Measurements from ENCODE around the gene DALRD3.

Gene DALRD3

GRCh38 chr3:49004352-49005302, 13.8 kb downstream of the DALRD3 start:
- DNase-seq (ENCODE audit: low read depth) = no peak

GRCh38 chr3:49001155-49001554, 17.2 kb downstream of the DALRD3 start:
- DNase-seq (ENCODE audit: low read depth) = no peak

GRCh38 chr3:48999085-48999858, 19.1 kb downstream of the DALRD3 start:
- DNase-seq (ENCODE audit: low read depth) = no peak

DNA sequence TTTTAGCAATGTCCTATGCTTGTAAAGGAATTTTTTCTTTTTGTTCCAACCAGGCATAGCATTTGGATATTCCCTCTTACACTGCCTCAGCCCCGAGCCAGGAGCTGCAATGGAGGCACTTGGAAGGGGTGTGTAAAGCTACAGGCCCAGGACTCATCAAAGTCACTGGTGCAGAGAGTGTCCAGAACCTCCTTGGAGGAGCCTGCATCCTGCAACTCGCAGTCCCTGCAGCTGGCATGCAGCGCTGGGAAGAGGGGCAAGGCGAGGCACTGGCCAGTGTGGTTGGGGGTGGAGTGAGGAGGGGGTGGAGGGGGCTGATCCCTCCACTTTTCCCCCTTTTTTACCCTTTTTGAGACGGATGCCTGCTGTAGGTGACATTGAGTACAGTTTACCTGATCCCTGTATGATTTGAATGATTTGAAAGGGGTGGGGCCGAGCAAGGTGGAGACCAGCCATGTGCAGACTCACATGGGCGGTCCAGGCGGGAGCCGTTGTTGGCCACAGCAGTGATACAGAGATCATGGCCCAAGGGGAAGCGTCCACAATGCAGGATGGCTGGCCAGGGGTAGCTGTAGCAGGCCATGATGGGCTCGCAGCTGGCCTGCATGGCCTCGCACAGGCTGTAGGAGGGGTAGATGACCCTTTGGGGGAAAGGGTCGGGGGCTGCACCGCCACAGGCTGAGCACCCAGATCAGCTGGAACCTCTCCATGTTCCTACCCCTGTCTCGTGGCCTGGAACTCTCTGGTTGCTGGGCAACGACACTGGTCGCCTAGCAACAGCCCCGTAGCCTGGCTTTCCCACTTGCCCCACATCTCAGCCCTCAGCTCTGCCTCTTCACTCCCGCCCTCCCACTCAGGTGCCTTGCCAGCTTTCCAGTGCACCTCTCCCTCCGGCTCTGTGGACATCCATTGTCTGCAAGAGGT, 20.4 kb downstream of the DALRD3 start:
- no peak for DNase-seq (ENCODE audit: low read depth)

- no peak for DNase-seq (ENCODE audit: low read depth)
Observed at GRCh38 chr3:48997102-48997635, 21.2 kb downstream of the DALRD3 start.

- DNase-seq (ENCODE audit: low read depth) = no peak
Observed at GRCh38 chr3:48996640-48997039, 21.7 kb downstream of the DALRD3 start.

- DNase-seq (ENCODE audit: low read depth) = no peak
Observed at GRCh38 chr3:48993834-48994233, 24.5 kb downstream of the DALRD3 start.

DNA sequence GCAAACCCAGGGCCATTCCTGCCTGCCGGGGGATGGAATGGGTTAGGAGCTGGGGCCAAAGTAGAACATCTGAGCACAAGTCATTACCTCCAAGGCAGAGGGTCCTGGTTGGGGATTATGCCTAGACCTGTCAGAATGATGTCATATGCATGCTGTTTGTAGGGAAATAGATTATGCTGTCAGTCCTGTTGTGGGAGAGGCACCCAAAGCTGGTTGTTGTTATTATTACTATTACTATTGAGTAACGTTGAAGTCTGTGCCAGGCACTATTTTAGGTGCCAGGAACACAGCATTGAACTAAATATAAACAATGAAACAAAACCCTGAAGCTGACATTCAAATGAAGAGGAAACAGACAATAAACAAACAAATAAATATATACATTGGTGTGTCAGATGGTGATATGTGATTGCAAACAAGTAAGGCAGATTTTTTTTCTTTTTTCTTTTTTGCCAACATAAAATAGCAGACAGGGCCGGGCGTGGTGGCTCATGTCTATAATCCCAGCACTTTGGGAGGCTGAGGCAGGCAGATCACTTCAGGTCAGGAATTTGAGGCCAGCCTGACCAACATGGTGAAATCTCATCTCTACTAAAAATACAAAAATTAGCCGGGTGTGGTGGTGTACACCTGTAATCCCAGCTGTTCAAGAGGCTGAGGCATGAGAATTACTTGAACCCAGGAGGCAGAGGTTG, 26.4 kb downstream of the DALRD3 start:
- DNase-seq (ENCODE audit: low read depth) = no peak

DNA sequence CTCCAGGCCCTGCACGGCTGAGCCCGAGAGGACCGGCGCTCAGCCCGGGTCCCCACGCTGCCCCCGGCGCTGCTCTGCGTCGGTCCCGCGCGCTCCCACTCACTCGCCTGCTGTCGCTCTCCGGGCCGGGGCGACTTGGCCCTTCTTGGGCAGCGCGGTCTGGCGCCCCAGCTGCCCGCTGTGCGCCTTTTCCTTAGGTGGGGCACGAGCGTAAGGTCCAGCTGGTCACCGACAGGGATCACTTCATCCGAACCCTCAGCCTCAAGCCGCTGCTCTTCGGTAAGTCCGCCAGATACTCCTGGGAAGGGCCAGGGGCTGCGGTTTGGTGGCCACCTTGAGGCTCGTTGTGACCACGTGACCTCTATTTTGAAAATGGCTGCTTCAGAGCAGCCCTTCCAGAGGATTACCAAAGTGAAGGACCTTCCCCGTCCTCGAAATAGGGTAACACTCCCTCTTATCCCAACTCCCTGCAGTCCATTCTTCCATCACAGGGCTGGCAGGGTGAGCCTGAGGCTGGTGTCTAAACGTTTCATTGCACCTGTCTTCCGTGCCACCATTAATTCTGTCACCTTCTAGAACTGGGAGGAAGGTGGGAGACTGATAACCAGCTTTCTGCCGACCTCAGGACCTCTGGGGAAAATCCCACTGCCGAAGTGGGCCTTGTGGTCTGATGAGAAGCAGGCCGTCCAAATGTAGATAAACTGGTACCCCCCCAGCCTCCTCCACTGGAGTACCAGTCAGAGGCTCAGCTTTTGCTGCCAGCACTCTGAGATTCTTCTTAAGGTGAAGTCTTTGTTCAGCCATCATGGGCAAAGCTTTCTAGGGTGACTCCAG, 27.5 kb downstream of the DALRD3 start:
- no peak for DNase-seq (ENCODE audit: low read depth)

DNA sequence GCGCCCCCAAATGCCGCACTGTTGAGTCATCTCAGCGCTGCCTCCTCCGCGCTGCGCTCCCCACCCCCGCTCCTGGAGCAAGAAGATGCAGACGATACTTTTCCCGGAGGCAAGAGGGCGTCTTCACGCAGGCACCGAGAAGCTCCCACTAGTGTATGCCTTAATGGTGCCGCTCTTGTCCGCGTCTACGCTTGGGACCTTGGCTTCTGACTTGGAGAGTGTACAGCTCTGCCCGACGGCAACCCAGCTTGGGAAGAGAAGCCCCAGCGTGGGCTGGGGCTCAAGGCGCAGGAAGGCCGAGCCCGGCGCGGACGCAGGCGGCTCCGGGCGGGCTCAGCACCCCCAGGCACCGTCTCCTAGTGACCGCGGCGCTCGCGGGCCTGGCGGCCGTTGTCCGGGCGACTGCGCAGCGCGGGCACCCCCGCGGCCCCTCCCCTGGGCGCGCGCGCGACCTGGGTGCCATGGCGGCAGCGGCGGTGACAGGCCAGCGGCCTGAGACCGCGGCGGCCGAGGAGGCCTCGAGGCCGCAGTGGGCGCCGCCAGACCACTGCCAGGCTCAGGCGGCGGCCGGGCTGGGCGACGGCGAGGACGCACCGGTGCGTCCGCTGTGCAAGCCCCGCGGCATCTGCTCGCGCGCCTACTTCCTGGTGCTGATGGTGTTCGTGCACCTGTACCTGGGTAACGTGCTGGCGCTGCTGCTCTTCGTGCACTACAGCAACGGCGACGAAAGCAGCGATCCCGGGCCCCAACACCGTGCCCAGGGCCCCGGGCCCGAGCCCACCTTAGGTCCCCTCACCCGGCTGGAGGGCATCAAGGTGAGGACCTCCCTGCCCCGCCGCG, 28.4 kb downstream of the DALRD3 start, which contains the start of gene P4HTM:
Gene P4HTM (plus strand): TSS at position 446 of the 840 bp plus-strand sequence. CDS start 16 bp downstream, at position 462.
- DNase-seq (ENCODE audit: low read depth) = peak; percentile 58

DNA sequence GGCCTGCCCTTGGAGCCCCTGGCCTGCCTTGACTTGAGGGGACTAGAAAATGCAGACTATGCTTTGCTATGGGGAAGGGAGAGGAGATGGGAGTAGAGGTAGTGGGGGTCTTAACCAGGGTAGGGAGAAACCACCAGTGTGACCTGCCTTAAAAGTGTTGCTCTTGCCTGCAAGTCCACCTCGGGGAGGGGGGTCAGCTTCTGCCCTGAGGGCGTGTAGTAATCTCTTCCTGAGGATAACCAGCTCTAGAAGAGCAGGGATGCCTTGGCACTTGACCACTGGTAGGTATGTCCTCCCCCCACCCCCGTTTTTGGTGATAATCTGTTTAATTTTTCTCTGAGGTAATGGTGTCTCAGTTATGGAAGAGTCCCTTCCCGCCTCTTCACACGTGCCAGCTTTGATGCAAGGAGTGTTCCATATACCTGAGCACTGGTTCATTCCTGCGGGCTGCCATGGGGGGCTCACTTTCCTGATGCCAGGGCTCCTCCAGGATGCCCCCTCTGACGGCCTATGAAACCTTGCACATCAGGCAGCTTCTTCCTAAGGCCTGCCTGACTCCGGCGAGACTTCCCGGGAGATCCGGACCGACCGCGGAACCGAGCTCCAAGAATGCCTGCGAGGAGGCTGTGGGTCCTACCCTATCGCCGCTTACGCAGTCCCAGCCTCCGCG, 29.1 kb downstream of the DALRD3 start:
- DNase-seq (ENCODE audit: low read depth) = no peak

DNA sequence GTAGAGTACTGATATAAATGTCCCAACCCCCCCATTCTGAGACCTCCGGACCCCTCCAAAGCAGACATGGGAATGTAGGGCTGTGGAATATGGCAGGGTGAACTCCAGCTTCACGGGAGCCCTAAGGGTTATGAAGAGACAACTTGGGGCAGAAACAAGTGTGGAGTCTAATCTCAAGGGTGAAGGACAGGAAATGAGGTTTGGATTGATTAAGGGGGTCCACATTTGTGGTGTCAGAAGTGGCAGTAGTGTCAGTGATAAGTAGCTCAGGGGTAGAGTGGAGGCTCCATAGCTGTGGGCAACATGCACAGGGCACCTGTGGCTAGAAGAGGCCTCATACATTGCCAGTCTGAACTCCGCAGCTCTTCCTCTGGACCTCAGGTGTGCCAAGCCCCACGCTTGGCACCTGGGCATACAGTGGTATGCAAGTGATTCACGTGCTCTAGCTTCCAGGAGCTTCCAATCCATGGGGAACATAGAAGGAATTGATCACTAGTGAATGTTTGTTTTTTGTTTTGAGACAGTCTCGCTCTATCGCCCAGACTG, 32.5 kb downstream of the DALRD3 start:
- DNase-seq (ENCODE audit: low read depth) = no peak

DNA sequence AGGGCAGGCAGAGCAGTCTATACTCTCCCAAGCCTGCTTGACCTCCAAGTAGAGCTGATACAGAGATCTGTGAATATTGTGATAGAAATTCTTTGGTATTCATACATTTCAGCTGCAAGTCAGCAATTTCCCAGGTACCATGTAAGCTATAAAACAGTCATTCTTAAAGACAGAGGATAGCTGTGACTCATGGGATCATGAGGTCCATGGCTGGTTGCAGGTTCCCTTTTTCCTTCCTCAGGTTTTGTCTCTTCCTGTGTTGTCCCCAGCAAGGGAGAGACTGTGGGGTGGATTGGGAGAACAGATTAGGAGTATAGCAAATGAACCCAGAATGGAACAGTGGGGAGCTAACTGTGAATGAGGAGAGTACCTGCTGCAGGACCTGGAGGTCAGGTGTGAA, 33.7 kb downstream of the DALRD3 start:
- DNase-seq (ENCODE audit: low read depth) = no peak

DNA sequence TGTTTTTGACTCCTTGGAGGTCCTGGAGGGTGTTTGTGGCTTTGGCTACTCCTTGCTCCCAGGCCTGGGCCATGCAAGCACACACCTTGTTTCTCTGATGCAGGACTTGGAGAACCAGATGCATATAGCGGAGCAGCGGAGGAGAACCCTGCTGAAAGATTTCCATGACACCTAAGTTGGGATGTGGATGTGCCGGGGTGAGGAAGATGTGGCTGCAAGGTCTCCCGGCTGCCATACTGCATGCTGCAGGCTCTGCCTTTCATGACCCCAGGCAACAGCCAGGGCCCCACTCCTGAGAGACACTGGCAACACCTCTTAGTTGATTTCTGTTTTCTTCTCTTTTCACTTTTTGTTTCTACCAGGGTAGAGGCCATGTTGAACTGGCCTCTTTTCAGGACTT, 35.3 kb downstream of the DALRD3 start:
- no peak for DNase-seq (ENCODE audit: low read depth)

GRCh38 chr3:48982686-48983085, 35.7 kb downstream of the DALRD3 start:
- DNase-seq (ENCODE audit: low read depth) = no peak

DNA sequence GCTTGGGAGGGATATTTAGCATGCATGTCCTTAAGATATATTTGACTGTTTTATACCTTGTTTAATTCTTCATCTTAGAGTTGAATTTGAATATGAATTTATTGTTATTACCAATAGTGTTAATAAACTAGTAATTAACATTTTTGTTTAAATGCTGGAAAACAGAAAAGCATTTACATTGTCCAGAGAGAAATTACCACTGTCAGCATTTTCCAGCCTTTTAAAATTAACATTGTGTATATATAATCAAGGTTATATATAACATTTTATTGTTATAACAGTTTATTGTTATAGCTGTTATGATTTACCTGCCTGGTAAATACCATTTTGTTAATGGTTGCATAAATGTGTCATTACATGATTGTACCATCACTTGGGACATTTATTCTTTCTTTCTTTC, 36.4 kb downstream of the DALRD3 start:
- DNase-seq (ENCODE audit: low read depth) = no peak

DNA sequence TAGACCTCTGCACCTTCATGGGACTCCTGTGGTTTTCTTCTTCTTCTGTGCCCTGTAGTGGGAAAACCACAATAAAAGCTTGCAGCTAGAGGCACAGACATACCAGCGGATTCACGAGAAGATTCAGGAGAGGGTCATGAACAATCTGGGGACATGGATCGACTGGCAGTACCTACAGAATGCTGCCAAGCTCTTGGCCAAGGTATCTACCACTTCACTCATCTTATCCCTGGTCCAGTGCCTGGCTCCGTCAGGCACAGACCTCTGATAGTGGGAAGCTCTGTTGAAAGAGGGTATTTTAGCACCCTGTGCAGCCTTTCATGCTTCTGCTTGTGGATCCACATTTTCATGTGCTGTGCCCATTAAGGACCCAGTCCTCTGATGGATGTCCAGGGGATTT, 38.1 kb downstream of the DALRD3 start:
- DNase-seq (ENCODE audit: low read depth) = no peak

DNA sequence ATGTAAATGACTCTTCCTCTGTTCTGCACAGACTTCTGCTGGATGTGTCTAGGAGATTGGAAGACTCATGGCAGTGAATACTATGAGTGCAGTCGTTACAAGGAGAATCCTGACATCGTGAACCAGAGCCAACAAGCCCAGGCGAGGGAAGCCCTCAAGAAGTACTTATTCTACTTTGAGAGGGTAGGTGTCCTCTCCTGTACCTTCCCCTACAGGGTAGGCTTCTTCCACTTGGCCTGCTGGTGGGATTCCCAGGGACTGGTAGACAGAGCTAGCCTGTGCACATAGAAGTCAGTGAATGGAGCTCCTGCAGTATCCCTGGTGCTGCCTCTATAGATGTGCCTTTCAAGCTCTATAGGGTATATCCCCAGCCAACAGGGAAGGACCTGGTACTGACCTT, 38.9 kb downstream of the DALRD3 start:
- DNase-seq (ENCODE audit: low read depth) = no peak

Data from stimulated activated CD8-positive, alpha-beta memory T cell treated with anti-CD3 and anti-CD28 coated beads, Interleukin-15, amount 100 ng/mL, for 1 hour (primary cell).